GM18499 (cell line): ENCODE results near the gene DGKB.

ENCODE experiments used
- ATAC-seq: cut with Tn5 transposase; IDR thresholded peaks from one replicate; pipeline ENCODE4 v1.9.1; 2021; ENCODE audit warnings: moderate number of reproducible peaks; ENCODE audit not compliant: insufficient read depth, unreplicated experiment

The DGKB gene

DNA sequence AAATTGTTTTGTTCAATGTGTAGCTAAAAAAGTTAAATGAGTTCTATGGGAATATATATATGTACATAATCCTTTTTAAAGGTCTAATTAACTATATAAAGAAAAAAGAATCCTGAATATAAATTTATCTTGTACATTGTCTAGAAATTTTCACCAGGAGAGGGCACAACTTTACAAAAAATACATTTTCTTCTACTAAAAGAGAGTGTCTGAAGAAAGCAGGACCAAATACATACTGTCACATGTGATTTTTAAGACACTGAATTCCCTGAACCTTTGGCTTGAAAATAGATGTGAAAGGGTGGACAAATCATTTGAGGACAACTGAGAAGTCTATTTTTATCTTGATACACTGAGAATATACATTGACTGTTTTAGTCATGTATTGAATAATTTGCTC, 204.3 kb downstream of the DGKB start:
- no peak for ATAC-seq

DNA sequence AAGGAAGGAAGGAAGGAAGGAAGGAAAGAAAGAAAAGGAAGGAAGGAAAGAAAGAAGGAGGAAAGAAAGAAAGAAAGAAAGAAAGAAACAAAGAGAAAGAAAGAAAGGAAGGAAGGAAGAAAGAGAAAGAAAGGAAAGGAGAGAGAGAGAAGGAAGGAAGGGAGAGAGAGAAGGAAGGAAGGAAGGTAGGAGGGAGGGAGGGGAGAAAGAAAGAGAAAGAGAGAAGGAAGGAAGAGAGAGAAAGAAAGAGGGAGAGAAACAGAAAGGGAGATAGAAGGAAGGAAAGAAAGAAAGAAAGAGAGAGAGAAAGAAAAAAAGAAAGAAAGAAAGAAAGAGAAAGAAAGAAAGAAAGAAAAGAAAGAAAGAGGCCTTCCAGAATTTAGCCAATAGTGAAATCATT, 204.9 kb downstream of the DGKB start:
- no peak for ATAC-seq

DNA sequence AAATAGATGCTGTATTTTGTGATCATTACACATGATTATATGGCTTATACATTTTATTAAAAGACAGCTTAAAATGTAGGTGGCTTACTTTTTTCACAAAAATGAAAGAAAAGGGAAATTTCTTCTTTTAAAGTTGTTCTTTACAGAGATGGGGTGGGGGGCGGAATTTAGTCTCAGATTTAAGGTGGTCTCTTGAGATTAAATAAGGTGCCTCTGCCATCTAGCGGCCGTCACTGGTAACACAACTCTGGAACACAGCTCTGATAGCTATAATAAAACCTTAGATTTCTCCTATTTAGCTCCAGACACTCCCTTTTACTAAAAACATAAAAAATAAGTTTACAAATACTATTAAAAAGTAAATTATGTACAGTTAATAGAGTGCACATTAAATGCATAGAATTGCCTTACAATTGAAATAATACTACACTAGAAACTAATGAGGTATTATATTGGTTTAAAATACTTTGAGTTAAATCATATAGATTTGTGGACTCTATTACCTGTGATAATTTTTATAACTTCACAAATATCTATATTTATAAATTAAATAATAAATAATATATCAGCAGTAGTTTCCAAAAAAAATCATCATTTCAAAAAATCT, 210.9 kb downstream of the DGKB start:
- ATAC-seq, result no peak

DNA sequence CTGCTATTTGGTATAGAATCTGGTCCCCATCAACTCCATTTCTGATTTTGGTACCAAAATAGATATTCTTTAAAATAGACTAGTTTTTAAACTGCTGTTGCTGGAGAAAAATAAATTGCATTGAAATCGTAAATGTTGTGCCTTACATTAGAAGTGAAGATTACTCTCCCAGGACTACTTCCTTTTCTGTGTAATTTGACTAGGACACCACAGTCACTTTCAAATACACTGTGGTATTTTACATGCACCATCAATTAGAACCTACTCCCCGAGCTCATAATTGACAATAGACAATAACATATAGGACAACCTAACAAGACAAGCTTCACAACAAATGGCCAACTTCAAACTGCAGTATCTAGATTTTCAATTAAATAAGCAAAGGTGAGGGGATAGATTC, 211.5 kb downstream of the DGKB start:
- ATAC-seq, result no peak

DNA sequence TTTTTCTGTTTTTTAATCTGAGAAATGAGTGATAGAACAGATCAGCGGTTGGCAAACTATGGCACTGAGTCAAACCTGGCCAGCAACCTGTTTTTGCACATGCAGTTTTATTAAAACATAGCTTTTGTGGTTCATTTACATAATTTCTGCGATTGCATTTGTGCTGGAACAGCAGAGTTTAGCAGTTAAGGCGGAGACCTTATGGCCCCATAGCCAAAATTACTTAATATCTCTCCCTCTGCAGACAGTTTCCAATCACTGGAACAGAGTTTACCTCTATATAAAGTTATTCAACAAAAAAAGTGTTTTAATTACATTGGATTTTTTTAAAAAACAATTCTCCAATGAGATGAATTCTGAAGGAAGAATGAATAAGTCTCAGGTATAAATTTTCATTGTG, 212.1 kb downstream of the DGKB start:
- ATAC-seq, result no peak

DNA sequence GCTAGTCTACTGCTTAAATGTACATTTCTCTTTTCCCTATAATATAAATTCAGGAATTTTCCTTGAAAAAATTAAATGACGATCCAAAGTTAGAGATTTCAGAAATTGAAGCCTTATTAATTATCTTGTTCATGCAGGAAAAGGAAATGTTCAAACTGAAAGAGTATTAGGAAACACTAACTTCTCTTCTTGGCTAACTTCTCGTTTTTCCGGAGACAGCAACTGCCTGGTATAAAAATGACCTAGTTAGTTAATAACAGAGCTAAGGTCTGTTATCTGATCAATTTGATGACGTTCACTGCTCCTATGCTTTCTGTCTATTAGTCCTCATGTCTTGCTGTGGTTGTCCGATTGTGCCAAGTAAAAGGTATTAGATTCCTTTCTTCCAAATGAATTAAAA, 212.5 kb downstream of the DGKB start:
- no peak for ATAC-seq

DNA sequence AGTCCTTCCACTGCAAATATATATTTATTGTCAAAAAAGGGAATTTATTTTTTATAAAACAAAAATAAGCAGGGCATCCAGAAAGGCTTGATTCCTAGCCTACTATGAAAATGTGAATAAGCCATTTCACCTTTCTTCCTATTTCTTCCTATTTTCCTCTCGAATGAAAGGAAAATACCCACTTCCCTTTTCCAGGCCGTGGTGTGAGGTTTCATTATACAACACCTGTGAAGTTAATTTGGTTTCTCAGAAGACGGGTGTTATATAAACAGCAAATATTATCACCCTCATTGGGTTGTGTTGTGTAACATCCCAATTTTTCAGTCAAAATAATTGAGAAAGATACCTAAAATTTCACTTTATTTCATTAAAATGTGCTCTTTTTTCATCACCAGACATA, 214.3 kb downstream of the DGKB start:
- no peak for ATAC-seq

DNA sequence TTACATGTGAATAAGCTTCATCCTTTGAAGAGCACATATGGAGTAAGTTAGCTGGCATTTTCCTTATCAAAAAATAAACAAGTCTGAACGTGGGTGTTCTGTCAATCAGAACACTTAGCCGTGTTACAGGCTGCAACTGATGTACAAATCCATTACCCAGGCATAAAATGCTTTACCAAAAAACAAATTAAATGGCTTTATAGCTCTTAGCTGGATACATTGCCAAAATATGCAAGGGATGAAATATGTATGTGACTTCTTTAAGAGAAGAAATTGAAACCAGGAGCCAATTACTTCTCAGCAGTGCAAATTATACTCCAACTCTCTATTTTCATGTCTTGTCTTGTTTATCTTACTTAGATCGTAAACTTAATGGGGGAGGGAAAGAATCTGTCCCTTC, 214.8 kb downstream of the DGKB start:
- ATAC-seq, result no peak

DNA sequence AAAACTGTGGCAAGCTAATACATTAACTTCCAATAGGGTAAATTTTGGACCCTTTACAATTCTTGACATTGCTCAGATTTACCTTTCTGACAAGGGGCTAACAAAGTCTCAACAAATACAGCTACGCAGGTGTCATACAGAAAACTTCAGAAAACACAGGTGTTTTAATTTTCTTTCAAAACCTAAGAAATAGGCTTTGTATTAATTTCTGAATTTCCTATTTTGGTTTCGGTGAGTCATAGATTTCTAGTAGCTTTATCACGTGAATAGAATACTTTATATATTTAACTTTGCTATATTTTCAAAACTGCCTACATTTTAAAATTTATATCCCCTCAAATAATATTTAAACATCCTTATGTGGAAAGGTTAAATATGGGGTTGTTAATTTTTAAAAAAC, 215.3 kb downstream of the DGKB start:
- no peak for ATAC-seq

DNA sequence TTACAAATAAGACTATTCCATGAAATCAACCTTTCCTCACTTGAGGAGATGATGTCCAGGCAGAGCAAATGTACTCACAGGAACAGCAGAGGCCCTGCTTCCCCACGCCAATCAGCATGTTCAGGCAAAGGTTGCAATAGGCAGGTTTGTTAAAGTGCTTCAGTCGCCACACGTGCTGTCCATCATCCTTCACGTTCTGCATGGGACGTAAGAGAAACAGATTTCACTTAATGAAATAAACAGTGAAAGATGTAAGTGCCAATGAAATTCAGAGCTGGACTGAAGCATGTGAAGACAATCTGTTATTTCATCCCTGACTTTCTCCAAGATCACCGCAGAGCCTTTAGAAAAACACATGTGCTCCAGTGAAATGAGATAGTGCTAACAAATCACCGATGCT, 217.4 kb downstream of the DGKB start:
- no peak for ATAC-seq

DNA sequence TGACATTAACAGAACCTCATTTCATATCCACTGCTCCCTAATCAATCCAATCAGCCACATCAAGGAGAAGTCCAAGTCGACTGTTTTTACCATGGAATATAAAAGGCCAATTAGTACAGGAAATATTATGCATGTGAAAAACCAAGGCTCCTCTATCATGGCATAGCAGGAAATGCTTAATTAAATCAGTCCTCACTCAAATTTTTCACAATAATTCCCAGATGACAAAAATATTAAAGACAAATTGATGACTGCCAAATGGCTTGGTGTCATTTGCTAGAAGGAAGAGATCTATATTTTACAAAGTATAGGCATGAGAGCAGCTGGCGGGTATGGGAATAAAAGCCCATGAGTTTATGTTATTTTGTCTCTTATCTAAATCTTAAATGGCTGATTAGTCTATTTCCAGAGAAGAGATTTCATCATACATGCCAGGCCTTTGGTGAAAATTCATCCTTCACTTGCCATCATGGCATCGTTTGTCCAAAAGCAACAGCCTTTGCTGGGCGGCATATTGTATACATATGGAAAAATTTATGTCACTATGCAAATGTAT, 219.6 kb downstream of the DGKB start:
- no peak for ATAC-seq

DNA sequence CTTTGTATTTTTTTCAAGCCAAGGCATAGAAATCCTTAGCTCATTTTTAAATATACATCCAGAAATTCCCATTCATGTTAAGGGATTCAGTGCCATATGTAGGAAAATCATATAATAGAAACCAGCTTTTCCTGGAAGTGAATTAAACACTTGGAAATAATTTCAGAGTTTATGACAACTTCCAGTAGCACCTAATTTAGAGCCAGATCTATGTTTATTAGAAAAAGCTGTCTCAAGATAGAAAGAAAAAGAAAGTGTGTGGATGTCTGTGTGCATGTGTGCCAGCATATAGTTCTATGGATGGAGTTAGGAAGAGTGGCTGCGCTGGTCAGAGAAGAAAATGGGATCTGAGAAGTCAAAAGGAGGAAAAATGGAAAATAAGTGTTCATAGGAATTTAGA, 225.7 kb downstream of the DGKB start:
- ATAC-seq, result no peak

DNA sequence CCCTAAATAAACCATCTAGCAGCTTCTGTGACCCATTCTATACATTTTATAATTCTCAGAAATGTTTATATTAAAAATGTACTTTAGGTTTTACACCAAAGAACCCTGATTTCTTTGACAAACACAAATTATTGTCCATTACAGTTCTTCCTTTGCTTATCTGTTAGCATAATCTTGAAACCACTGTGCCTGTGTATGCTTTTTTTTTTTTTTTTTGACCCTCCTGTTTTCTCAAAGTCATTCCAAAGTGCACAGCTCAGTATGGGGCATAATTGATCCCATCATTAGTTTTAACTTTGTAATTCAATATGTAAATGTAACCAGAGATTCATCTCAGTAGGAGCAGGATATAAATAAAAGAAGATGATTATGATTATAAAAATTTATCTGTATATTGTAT, 229.3 kb downstream of the DGKB start:
- no peak for ATAC-seq

DNA sequence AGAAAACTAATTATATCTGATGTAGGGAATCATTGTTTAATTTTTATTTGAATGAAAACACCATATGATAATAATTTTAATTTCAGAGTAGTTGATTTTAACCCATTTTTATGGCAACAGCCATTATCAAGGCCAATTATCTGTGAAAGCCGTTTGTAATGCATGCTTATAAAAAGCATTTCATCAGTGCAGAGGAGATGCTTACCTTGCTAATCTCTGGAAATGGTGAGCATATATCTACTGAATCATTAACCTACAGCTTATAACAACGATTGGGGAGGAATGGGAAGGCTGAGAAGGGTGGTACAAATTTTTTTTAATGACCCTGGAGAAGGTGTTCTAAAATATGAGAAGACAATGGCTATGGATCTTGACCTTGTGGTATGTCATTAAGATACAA, 235.6 kb downstream of the DGKB start:
- no peak for ATAC-seq

DNA sequence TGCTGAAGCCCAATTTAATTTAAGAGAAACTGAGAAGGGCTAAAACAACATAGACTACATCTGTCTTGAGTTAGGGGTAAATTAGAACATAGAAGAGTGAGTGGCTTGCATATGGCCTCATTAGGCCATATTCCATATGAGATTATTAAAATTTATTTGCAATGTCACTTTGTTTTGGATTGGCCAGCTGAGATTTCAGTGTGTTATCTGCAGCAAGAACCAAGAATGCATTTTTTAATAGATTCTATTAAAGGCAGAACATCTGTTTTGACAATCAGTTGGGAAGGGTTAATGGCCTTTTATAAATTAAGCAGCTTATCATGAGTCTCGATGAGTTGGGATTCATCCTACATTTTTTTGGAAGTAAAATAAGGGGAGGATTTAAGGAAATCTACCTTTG, 236.2 kb downstream of the DGKB start:
- no peak for ATAC-seq

DNA sequence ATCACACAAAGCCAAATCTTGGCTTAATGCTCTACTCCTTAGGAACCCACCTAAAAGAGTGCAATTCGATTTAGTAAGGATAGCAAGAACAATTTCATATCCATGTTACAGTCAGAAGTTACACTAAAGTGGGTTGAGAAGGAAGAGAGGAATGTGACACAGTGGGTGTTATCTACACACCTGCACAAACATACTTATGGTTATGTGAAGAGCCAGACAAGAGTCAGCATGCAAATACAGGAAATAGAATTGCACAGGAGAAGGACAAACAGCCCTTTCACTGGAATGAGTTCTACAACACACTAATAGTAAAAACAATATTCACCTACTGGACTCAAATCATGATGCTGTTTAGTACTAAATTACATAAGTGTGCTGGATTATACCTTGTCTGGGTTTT, 262.8 kb downstream of the DGKB start:
- no peak for ATAC-seq

DNA sequence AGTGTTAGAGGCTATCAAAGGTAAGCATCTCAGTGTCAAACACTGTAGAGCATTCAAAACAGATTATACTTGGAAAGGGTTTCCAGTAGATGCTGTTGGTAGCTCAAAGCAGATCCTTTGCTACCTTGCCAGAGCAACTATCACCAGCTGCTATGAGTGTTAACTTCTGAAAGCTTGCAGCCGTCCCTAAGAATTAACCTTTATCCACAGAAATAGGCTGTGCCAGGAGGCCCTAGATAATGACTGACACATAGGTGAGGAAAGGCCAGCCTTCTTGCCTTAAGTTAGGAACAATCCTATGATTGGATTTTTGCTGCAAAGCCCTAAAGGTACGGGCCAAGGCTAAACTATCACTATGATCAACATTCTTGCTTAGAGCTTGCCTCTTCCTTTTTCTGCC, 263.2 kb downstream of the DGKB start:
- no peak for ATAC-seq

DNA sequence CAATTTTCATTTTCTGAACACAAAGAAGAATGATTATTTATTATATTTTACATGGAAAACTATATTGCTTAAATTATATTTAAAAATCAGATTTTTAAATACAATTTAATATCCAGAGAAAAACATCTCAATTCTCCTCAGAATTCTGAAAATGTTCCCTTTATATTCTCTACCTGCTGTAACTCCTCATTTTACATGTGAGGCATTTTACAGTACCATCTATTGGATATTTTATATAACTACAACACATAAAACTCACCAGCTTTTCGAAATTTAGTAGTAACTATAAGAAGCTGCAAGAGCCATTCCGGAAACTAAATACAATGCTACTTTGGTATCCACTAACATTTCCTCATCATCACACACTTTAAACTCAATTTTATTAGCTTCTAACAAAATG, 264.6 kb downstream of the DGKB start:
- ATAC-seq, result no peak

DNA sequence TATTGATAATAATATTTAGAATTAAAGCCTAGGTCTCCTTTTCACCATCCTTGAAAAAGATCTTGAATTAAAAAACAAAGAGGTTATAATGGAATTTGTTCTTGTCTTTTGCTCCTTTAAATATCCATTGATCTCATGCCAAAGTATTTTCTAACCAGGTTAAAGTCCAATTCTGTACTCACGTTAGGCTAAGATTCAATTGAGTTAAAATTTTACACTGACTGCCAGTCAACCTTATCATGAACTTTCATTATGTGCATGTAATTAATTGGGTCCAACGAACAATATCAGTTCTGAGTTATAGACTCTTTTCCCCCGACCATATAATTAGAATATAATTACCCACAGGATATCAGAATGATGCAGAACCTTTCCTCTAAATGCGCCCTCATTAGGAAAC, 266.6 kb downstream of the DGKB start:
- ATAC-seq, result no peak

DNA sequence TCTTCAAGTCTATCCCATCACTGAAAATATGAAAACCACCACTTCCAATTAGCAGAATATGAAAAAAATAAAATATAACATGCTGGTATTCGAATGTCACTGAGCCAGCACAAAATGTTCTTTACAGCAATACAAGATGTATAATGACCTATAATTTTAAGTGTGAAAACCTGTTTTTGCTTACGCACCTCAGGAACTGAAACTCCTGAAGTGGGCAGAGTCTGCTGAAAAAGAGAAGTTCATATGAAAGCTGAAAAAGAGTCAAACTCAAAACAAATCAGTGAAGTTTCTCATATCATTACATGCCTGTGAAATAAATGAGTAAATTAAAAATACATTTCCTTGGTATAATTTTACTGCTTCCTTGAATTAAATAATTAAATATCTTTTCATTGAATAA, 272.5 kb downstream of the DGKB start:
- ATAC-seq, result no peak

DNA sequence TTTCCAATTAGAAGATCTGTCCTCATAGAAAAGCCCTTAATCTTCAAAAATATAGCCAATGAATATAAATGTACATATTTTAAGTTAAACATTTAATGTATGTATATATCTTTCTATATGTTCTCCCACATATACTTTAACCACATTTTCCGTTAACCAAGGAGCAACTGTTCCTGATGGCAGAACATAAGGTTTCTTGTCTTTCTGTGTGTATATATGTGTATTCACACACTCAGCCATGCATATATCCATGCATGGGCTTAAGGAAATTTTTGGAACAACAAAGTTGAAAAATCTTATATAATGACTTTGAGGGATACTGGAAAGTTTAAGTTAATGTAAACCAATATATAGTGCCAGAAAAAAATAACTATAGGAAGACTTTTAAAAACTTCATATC, 274.0 kb downstream of the DGKB start:
- ATAC-seq, result no peak

DNA sequence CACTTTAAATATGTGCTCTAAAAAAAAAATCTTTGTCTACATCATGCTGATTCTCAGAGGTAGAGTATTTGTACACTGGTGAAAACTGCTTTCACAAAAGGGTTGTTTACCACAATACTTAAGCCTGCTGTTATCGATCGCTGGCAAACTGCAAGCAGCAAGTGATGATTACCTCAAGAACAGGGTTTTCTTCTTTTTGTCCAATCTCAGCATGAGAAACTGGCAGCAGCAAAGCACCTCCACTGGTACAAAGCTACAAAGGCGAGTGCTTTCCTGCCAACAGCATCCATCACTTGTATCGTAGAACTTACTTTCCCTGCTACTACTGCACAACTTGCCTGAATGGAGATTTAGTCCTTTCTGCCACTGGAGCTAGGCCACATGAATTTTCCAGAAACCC, 276.5 kb downstream of the DGKB start:
- no peak for ATAC-seq

DNA sequence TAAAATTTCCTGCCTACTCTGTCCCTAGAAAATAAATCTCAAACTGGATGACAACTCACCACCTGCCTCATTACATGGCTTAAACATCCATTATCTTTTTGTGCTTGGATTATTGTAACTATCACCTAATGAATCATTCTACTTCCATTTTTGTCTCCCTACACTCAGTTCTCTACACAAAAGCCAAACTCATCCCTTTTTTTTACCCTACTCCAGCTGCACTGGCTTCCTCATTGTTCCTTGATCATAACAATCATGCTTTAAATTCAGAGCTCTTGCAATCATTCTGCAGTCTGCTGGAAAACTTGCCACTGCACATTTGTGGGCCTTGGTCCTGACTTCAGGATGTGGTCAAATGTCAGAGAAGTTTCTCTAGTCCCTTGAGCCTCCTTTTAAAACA, 280.0 kb downstream of the DGKB start:
- ATAC-seq, result no peak
